NCI-H82 treated with DMSO at 0.1 percent for 48 hours (cell line): ENCODE measurements around the gene BRSK2.

Experiments
- DNase-seq: peaks from one replicate; lab custom pipeline; 2025; ENCODE audit not compliant: unreplicated experiment; lab: John Stamatoyannopoulos, UW

The BRSK2 gene

DNA sequence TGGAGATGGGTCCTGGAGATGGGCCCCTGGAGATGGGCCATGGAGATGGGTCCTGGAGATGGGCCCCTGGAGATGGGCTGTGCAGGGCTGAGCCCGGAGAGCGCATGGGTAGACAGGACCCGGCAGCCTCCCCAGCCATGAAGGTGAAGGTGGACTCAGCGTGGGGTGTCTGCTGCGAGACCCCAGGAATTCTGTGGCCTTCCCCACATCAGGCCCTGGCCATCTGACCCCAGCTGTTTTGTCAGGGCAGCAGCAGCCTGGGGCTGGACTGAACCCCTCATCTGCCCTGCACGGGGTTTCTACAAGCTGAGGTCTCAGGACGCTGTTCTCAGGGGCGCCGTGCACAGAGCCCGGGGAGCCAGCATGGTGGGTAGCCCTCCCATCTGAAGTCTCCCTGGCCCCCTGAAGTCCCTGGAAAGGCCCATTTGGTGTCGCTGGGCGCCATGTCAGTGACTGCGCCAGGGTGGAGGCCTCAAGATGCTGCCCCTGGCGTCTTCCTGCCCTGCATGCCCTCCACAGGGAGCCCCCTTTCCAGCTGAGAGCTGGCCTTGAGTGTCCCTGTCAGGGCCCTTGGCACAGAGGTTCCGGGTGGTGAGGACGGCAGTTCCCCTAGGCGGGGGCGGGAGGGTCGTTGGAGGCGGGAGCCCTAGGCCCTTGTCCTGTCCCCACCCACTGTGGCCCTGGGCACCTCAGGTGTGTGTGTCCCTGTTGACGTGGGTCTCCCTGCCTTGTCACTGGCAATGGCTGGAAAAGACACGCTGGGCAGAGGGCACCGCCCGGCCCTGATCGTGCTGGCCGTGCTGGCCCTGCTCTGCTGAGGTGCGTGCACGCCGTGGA lies 5.4 kb downstream of the BRSK2 start:
- DNase-seq, result no peak

DNA sequence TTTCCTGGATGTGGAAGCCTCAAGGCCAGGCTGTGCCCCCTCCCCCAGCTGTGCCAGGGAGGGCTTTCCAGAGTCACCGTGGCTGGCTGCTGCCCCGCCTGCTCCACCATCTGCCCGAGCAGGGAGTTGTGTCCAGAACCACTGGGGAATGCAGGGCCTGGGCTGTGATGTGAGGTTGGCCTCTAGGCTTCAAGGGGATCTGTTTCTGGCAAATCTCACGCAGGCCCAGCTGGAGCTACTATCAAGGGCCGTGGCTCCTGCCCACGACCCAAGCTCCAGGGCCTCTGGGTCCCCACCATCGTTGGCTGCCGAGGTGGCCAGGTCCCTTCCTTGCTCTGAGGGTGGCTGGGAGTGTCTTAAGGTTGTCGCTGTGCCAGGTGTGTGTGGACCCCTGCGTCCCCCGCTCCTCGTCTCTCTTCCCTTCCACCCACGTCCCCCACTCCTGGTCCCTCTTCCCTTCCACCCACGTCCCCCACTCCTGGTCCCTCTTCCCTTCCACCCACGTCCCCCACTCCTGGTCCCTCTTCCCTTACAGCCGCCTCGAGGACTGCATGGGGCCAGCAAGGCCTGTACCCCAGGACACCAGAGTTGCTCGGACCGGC lies 6.1 kb downstream of the BRSK2 start:
- no peak for DNase-seq

DNA sequence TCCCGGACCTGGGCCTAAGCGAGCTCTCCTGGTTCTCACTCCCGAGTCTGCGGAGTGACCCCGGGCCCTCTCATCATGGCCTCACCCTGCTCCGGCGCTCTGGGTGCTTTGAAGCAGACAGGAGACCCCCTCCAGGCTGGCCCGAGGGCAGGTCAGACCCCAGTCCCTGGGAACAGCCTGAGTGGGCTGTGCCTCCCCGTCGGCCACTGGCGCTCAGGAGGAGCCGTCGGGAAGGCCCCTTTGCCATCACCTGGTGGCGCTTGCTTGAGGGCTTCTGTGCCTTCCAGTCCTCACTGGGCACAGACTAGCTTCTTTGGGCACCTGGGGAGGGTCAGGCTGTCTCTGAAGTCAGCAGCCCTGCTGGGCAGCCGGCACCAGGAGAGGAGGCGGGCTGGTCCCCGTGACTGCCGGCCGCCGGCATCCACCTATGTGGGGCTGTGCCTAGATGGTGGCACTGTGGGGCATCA lies 6.7 kb downstream of the BRSK2 start:
- DNase-seq, result no peak

DNA sequence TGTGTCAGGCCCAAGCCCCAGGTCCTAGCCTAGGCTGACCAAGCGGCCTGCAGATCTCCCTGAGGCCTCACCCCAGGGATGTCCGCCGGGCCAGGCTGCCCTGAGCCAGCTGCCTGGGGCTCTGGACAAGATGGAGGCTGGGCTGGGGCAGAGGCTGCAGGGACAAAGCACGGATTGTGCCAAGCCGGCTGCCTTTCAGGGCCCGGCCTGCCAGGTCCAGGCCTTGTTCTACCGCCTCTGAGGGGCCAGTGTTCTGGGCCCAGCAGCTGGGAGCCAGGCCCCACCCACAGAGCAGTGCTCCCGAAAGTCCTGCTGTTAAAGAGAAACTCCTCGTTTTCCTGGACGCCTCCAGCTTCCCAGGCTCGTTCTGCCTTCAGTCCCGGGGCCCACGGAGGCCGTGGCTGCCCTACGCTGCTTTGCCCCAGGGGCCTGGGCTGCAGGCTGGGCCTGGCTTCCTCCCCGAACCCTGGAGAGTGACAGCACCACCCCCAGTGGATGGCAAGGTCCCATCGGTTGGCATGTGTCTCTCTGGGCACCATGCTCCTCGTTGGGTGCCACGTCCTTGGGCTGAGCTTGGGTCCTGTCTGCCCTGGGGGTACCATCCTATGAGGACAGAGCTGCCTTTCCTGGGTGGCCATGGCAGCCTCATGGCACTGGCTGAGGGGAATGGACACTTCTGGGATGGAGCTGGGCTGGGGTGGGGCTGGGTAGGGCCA lies 7.6 kb downstream of the BRSK2 start:
- no peak for DNase-seq

DNA sequence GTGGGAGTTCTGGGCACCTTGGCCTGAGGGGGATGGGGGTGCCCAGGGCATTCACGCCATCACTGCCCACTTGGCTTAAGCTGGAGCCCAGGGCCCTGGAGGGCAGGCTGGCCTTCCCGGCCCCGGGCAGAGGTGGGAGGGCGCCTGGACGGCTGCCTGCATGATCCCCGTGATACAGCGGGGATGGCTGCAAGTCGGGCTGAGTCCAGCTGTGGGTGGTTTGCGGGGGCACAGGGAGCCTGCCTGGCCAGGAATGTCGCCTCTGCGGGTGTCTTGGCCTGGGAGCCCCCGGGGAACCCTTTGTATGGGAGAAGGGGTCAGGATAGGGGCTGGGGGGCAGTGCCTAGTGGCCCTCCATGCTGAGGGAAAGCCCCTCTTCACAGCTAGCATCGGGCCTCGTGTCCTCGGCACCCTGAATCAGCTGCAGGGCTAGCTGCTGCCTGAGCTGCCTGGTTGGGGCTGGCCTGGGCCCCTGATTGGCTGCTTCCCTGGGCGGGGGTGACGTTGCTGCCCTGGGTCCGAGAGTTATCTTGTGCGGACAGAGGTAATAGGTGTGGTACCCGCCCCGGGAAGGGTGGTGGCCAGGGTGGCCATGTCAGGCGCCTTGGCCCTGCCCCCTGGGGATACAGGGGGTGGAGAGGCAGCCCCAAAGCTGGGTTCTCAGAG lies 8.3 kb downstream of the BRSK2 start:
- no peak for DNase-seq

DNA sequence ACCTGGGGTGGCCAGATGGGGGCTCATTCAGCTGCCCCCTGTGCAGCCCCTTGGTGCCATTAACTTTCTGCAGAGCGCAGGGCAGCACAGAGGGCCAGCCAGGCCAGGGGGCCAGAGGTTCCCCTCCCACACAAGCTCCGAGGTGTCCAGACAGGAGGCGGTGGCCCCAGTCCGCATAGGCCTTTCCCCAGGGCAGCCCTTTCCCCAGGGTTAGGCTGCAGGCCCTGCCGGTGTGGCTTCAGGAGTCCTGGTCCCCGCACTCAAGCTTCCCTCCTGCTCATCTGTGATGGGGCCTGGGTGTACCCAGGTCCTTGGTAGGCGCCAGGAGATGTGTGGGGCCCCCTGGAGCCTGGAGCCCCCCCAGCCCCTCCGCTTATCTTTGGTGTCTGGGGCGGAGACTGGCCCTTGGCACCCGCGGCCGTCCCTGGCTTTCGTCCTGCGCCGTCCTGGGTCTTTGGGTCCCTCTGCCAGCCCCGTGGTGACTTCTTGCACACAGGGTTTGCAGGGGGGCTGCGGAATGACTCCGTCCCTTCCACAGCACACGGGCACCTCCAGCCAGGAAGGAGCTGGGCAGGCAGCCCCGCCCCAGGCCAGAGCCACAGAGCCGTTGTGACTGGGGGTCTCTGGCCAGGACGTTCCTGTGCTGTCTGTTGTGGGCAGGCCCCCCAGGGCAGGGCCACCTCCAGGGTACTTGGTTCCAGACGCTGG lies 8.9 kb downstream of the BRSK2 start:
- no peak for DNase-seq

DNA sequence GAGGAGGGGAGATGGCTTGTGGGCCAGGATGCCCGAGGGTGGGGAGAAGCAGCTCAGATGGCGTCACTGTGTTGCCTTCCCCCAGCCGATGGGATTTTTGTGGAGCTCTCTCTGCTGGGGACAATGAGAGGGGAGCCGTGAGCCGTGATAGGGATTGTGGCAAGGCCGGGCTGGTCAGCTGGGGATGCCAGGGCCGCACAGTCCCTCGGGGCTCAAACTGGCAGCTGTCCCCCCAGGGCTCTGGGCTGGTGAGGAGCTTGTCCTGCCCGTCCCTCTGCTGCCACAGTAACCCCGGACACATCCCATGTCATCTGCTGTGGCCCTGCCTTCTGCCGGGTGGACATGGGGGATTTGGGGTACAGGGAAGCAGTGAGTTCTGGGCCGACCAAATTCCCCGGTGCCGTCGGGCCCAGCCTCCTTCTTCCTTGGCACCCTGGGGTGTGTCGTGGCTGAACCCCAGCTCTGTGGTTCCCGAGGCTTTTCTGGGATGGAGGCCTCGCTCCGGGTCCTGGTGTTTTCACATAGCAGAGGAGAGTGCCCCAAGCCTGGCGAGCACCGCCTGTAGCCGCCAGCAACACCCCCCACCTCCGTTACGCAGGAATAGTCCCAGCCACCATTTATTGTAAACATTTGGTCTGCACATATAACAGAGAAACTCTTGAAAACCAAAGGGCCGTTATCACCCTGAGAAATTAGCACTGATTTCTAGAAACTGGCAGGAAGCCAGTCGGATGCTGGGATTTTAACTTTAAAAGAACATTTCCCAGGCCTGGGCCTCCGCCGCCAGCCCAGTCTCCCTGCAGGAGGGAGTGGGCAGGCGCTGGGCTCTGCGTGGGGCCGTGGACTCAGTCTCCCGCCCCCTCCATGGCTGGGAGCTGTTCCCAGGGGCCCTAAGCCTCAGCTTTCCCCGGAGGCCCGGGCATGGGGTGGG lies 9.9 kb downstream of the BRSK2 start:
- DNase-seq, result no peak

DNA sequence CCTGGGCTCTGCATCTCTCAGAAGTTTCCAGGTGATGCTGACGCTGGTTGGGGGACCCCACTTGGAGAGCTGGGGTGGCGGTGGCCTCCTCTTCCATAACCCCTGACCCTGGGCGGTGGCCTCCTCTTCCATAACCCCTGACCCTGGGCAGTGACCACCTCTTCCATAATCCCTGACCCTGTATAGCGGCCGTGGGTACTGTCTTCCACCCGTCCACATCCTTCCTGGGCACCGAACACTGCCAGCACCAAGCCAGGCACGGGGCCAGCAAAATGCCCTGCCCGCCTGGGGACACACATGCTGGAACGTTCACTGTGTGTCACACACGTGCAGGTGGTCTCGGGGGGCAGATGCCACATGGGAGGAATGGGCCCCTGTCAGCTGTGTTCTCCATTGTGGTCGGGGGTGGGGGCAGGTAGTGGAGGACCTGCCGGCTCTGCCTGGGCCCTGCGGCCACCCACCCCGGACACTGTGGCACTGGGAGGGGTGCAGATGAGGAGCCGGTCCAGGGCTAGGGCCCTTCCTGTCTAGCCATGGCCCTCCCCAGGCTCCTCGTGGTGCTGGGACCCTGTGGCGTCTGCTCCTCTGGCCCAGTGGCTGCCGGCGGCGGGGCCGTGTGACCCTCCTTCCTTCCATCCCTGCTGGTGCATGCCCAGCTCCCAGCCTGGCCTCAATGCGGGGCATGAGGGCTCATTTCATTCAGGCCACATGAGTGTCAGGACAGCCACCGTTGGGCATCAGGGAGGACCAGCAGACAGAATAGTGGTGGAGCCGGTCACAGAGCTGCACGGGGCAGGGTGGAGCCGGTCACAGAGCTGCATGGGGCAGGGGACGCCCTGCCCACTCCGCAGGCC lies 10.8 kb downstream of the BRSK2 start:
- no peak for DNase-seq

DNA sequence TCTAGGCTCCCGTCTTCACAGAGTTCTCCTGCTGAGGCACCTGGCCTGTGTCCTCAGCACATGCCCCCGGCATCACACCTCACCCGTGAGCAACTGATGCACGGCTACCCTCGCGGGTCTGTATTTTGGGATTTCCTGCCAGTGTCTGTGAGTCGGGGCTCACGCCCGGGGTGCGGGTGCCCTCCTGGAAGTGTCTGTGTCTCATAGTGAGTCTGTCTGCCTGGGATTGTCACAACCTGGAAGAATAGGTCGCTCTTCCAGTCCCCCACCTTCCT lies 11.4 kb downstream of the BRSK2 start:
- DNase-seq, result no peak

DNA sequence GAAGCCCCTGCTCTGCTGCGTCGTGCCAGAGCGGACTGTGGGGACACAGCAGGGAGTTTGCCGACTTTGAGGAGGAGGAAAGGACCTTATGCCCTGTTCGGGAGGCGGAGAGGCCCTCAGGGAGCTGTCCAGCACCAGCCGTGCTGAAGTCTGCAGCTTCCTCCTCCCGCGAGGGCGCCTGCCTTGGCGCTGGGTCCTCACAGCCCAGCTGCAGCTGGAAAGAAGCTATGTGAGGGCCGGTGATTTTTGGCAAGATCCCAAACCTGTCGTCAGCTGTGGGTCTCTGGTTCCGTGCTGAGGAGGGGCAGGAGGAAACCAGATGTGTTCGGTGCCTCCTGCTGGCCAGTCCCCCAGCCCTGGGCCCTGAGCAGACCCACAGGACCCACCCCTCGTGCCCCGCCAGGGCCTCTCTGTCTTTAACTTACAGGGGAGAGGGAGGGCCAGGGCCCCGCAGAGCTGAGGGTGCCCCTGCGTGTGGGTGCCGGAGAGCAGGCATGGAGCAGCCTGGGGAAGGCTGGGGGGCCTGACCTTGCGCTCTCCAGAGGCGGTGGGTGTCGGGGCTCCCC lies 12.0 kb downstream of the BRSK2 start:
- DNase-seq, result no peak

DNA sequence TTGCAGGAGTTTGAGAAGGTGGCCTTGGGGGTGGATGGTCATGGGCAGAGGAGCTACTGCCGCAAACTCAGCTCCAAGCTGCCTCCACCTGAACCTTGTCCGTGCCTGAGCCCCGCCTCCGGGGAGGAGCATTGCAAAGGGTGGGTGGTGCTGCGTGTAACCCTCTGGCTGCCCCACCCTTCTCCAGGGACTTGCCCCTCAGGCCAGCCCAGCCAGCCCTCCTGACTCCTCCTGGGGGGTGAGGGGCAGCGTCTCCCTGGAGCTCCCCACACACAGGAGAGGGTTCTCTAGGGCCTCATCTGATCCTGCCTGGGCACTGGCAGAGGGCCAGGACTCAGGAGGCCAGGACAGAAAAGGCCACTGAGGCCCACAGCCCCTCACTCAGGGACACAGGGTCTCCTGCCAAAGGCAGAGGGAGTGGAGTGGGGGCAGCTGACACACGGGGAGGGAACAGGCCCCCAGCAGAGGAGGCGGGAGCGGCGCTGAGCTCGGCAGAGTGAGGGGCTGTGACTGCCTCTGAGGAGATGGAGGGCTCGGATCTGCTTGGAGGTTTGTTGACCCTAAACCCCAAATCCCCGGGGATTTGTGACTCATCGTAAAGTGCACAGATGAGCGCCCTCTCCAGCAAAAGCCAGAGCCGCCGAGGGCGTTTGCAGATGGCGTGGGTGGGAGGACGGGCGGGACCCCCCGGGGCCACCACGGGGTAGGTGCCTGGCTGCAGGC lies 12.8 kb downstream of the BRSK2 start:
- peak; percentile 3 for DNase-seq

DNA sequence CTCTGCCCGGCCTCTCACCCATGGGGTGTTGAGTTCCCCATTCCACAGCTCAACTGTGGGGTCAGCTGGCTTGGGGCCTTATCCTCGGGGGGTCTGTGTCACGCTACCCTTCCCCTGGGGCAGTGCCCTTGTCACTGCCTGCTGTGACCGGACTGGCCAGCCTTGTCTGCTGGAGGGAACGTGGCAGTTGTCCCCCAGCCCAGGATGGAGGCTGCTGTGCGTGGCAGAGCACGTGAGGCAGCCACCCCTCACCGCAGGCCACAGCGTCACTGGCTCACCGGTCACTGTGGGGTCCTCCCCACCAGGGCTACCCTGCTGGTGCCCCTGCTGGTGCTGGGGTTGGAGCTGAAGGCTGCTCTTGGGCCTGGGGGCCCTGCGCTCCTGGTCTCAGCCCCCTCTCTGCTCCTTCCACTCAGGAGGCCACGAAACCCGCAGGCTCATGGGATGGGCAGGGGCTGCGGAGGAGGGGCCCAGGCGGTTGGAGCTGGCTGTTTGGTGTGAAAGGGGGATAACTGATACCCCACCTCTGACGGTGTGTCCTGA lies 13.4 kb downstream of the BRSK2 start:
- DNase-seq, result no peak

DNA sequence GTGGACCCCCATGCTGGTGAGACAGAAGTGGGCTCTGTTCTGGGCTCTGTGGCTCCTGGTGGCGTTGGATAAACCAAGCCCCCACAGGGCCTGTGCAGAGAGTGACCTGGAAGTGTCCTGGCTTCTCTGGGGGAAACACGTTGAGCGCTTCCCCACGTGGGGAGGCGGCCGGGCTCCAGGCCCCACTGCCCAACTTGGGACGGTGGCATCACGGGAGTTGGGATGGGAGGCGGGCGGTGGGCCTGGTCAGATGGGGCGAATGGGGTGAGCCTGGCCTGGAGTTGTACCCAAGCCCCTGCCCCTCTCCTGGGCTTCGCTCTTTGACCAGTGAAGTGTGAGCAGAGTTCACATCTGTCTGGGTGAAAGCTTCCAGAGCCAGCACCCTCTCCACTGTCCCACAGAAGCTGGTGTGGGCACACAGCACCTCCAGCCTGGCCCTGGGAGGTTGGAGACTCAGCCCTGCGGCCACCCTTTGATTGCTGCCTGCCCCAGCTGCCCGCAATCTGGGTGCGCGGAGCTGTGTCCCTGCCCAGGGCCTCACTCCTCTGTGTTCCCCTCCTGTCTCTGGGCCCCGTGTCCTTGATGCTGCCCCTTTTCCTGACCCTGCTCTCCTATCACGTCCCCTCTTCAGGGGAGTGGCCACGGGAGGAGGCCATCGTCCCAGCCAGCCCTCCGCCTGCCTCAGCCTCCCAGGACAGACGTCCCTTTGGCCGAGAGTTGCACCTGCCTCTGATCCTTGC lies 14.2 kb downstream of the BRSK2 start:
- no peak for DNase-seq

DNA sequence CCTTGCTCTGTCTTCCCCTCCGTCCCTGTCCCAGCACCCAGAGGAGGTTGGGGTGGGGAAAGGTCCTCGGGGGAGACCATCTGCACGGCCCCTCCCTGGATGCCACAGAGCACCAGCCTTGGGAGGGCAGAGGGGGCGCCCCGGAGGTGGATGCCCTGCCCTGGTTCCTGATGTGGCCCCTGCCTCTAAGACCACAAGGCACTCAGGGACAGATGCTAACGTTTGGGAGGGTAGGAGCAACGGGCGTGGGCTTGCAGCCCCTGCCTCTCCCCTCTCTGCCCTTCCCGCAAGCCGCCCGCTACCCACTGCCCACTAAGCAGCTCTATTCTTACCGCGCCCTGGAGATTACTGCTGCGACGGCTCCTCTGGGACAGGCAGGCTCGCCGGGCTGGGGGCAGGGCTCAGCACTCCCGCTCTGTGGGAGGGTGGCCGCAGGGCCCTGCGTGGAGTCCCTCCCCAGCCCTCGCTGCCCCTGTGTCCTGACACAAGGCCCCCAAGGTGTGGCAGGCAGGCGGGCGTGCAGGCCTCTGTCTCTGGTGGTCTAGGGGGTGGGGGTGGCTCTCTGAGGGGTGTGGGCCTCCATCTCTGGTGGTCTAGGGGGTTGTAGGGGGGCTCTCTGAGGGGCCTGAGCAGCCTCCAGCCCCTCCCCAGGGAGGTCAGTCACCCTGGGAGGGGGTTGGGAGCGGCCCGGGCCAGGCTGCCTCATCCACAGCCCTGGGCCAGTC lies 14.9 kb downstream of the BRSK2 start:
- no peak for DNase-seq

DNA sequence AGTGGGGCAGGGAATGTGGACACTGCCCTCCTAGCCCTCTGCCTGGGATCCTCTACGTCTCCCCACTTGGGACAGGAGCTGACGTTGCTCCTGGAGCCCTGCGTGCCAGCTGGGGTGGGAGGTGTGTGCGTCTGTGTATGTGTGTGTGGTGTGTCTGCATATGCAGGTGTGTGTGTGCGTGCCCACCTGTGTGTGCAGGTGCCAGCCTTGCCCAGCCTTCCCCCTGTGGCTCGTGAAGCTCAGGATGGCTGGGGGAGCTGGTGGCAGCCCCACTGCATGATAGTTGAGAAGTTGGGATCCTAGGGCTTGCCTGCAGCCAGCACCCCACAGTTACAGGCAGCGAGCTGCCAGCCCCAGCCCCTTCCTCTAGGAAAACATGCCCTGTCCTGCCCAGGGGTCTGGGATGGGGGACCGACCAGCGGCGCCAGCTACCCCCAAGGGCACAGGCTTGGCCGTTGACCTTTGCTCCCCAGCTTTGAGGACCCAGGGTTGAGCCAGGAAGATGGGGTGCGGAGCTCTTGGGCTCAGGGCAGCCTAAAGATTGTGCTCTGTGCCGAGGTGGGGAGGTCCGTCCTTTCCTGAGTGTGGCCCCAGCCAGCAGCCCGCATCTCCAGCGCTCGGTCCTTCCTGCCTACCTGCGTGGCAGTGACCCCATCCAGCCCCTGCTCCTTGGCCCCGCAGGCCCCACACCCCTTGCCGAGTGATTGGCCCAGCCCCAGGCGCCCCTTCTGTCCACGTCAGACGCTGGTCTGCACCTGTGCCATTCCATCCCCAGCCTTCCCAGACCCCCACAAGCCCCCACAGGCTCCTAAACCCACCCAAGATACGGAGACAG lies 15.7 kb downstream of the BRSK2 start:
- DNase-seq, result no peak
